Measurements from ENCODE around the gene UQCC2. TPM values are rescaled to one million over a fixed set of nuclear protein-coding genes. Genes with fewer than 3 reads are reported as not detected.

The UQCC2 gene
- polyA plus RNA-seq, 1 of the 3 experiments (the other 2 are of a cell fraction), result 59.0 TPM

GRCh38 chr6:33668914-33669313 lies 42.6 kb downstream of the UQCC2 start:
- TF ChIP-seq NRF1 (IDR thresholded peaks at IDR 0.05; ENCODE audit: low read depth, low read length) (no peak), RCOR1 (IDR thresholded peaks at IDR 0.05; ENCODE audit: low read length) (no peak), RFX5 (IDR thresholded peaks at IDR 0.05; ENCODE audit: low read length) (no peak), JUND (IDR thresholded peaks at IDR 0.05) (no peak), REST (IDR thresholded peaks at IDR 0.05; ENCODE audit: low read depth, low read length) (no peak), RXRA (IDR thresholded peaks at IDR 0.05; ENCODE audit: borderline replicate concordance, low read depth) (no peak), FOXJ3 (CRISPR knock-in tag; IDR thresholded peaks at IDR 0.05) (no peak), FOSL2 (IDR thresholded peaks at IDR 0.05; ENCODE audit: borderline replicate concordance, low read depth) (no peak), TCF12 (IDR thresholded peaks at IDR 0.05) (no peak), YY1 (IDR thresholded peaks at IDR 0.05; ENCODE audit: low read depth) (no peak), EZH2phosphoT487 (IDR thresholded peaks at IDR 0.05; ENCODE audit: borderline replicate concordance, low read depth) (no peak), ELF1 (IDR thresholded peaks at IDR 0.05) (no peak)
- TF ChIP-seq, protein P1, sequence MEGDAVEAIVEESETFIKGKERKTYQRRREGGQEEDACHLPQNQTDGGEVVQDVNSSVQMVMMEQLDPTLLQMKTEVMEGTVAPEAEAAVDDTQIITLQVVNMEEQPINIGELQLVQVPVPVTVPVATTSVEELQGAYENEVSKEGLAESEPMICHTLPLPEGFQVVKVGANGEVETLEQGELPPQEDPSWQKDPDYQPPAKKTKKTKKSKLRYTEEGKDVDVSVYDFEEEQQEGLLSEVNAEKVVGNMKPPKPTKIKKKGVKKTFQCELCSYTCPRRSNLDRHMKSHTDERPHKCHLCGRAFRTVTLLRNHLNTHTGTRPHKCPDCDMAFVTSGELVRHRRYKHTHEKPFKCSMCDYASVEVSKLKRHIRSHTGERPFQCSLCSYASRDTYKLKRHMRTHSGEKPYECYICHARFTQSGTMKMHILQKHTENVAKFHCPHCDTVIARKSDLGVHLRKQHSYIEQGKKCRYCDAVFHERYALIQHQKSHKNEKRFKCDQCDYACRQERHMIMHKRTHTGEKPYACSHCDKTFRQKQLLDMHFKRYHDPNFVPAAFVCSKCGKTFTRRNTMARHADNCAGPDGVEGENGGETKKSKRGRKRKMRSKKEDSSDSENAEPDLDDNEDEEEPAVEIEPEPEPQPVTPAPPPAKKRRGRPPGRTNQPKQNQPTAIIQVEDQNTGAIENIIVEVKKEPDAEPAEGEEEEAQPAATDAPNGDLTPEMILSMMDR (IDR thresholded peaks at IDR 0.05), result no peak
- TF ChIP-seq, protein P2, sequence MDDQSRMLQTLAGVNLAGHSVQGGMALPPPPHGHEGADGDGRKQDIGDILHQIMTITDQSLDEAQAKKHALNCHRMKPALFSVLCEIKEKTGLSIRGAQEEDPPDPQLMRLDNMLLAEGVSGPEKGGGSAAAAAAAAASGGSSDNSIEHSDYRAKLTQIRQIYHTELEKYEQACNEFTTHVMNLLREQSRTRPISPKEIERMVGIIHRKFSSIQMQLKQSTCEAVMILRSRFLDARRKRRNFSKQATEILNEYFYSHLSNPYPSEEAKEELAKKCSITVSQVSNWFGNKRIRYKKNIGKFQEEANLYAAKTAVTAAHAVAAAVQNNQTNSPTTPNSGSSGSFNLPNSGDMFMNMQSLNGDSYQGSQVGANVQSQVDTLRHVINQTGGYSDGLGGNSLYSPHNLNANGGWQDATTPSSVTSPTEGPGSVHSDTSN (IDR thresholded peaks at IDR 0.05), result no peak
- no peak overlapping the region for H3K27ac ChIP-seq (ENCODE audit: low read depth in 2 of 2, low read length in 1 of 2)
- no peaks in the 10 kb centered on the region for H4K20me1 ChIP-seq (ENCODE audit: insufficient read depth)
- peaks cover 0 to 4% of the 10 kb centered on the region in 2 experiments; a peak in 3 of 4 replicates for H3K4me1 ChIP-seq (ENCODE audit: control insufficient read depth in 1 of 2, insufficient read depth in 2 of 2, low read depth in 1 of 2, low read length in 1 of 2)
- no peaks in the 10 kb centered on the region for H3K36me3 ChIP-seq (replicated peaks in 1 of 2; ENCODE audit: control insufficient read depth in 1 of 2, insufficient read depth in 2 of 2, low read length in 1 of 2)
- POLR2A ChIA-PET, result no interaction called here
- no peak overlapping the region for H3K4me3 ChIP-seq (ENCODE audit: low read depth in 2 of 2, low read length in 1 of 2)
- 92% methylated on average over 16 of the region's 17 CpGs for WGBS (ENCODE audit: low lambda C conversion rate)
- no peak overlapping the region for H2AFZ ChIP-seq (ENCODE audit: low read depth)
- H3K9me3 ChIP-seq, result no peaks in the 10 kb centered on the region
- no peaks in the 10 kb centered on the region for H3F3A ChIP-seq (replicated peaks; ENCODE audit: insufficient read depth)
- CTCF ChIA-PET, result interaction anchor here (0.9 to 3.6 kb wide), 4 partner anchors 14 to 84 kb away, joined by 4 to 16 read pairs (median 4); no protein-coding TSS in a partner anchor
- no peak overlapping the region for H3K4me2 ChIP-seq
- no peaks in the 10 kb centered on the region for H3K79me2 ChIP-seq (ENCODE audit: insufficient read depth)
- H3K9ac ChIP-seq, result no peak overlapping the region
- no peak for DNase-seq
- H3K27me3 ChIP-seq (ENCODE audit: insufficient read depth), result no peaks in the 10 kb centered on the region
- H3K9me2 ChIP-seq, result no peaks in the 10 kb centered on the region

All from SK-N-SH (cell line).